ENCODE measurements around the gene NPAS2. TPM values are rescaled to one million over a fixed set of nuclear protein-coding genes. Genes with fewer than 3 reads are reported as not detected.

The NPAS2 gene
- total RNA-seq, 2 donors from 2014 or later: 29.2 to 50.8 TPM

DNA sequence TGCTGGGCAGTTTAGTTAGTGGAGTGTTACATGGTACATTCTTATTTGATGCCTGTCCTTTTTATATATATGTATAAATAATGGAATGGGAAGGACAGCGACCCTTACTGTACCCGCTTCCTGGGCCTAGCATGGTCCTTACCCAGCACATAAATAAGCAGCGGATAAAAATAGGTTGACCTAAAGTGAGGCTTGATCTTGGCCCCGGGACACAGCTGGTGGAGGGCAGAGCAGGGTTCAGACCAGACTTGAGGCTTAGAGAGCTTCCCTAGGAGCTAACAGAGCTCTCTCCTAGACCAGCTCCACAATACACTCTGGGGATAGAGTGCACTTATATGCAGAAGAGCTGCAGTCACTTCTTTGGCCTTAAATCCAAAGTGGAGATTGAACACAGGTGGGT is 135.3 kb downstream of the NPAS2 start:
- TF ChIP-seq, protein P1, sequence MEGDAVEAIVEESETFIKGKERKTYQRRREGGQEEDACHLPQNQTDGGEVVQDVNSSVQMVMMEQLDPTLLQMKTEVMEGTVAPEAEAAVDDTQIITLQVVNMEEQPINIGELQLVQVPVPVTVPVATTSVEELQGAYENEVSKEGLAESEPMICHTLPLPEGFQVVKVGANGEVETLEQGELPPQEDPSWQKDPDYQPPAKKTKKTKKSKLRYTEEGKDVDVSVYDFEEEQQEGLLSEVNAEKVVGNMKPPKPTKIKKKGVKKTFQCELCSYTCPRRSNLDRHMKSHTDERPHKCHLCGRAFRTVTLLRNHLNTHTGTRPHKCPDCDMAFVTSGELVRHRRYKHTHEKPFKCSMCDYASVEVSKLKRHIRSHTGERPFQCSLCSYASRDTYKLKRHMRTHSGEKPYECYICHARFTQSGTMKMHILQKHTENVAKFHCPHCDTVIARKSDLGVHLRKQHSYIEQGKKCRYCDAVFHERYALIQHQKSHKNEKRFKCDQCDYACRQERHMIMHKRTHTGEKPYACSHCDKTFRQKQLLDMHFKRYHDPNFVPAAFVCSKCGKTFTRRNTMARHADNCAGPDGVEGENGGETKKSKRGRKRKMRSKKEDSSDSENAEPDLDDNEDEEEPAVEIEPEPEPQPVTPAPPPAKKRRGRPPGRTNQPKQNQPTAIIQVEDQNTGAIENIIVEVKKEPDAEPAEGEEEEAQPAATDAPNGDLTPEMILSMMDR (IDR thresholded peaks at IDR 0.05): no peak
- ATAC-seq (ENCODE audit: insufficient number of reproducible peaks, low FRiP score, low read depth) (no peak), DNase-seq (ENCODE audit: low spot score) (no peak)

DNA sequence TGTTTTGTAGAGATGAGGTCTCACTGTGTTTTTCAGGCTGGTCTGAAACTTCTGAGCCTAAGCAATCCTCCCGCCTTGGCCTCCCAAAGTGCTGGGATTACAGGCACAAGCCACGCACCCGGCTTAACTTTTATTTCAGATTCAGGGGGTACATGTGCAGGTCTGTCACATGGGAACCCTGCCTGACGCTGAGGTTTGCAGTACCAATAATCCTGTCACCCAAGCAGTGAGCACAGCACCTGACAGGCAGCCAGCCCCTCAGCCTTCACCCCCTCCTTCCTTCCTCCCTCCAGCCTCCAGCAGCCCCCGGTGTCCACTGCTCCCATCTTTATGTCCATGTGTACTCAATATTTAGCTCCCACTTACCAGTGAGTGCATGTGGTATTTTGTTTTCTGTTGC is 136.1 kb downstream of the NPAS2 start:
- TF ChIP-seq, protein P1 (IDR thresholded peaks at IDR 0.05): no peak
- DNase-seq (ENCODE audit: low spot score) (no peak), ATAC-seq (ENCODE audit: insufficient number of reproducible peaks, low FRiP score, low read depth) (no peak)
- no peaks in the 10 kb centered on the region for H3K27me3 ChIP-seq (replicated peaks; ENCODE audit: insufficient read depth)
- peaks cover 4 to 19% of the 10 kb centered on the region in 2 donors for H3K4me1 ChIP-seq (ENCODE audit: control insufficient read depth in 1 of 2, low read depth in 2 of 2)
- no peaks in the 10 kb centered on the region for H3K36me3 ChIP-seq
- no peaks in the 10 kb centered on the region for H3K9me3 ChIP-seq
- H3K4me3 ChIP-seq: no peak overlapping the region
- no peak overlapping the region for H3K27ac ChIP-seq

More for the DNA sequence above, 135.3 kb downstream of the NPAS2 start:
- Histone ChIP-seq H3K4me1 (ENCODE audit: control insufficient read depth in 1 of 2, low read depth in 2 of 2) (peaks cover 4 to 19% of the 10 kb centered on the region in 2 donors), H3K27ac (no peak overlapping the region), H3K36me3 (no peaks in the 10 kb centered on the region), H3K27me3 (replicated peaks; ENCODE audit: insufficient read depth) (no peaks in the 10 kb centered on the region), H3K9me3 (no peaks in the 10 kb centered on the region), H3K4me3 (no peak overlapping the region)

DNA sequence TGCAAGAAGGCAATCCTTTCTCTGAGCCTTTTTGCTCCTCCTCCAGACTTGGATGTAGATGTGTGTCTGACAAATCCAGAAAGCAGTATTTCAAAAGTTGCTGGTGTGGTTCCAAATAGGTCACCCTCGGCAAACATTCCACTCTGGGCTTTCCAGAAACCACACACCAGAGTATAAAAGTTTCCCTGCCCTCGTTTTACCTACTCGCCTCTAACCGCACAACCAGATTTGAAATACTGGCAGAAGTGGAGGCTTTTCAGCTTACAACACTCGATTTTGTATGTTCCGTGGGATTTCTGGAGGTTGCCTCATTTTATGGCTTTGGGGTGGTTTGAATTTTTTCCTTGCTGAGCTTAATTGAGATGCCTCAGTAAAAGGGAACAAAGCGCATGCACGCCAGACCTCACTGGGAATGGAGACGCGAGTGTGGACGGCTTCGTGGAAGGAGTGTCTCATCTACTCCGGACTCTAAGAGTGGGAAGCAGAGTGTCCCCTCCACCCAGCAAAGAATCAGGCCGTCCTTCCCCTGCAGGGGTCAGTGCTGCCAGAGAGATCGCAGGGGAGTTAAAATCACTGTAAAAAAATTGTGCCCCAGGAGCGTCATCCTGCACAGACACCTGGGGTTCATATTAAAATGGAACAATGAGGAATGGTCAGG is 138.2 kb downstream of the NPAS2 start:
- Histone ChIP-seq H3K9me3 (no peaks in the 10 kb centered on the region), H3K36me3 (no peaks in the 10 kb centered on the region), H3K4me1 (ENCODE audit: control insufficient read depth in 1 of 2, low read depth in 2 of 2) (peaks cover 4 to 27% of the 10 kb centered on the region in 2 donors), H3K4me3 (peak overlapping the region; percentile 45), H3K27me3 (replicated peaks; ENCODE audit: insufficient read depth) (no peaks in the 10 kb centered on the region), H3K27ac (peak overlapping the region in 1 of 2 donors; percentile 44)
- DNase-seq (ENCODE audit: low spot score) (no peak), ATAC-seq (ENCODE audit: insufficient number of reproducible peaks, low FRiP score, low read depth) (peak; percentile 87)
- TF ChIP-seq, protein P1 (IDR thresholded peaks at IDR 0.05): no peak

DNA sequence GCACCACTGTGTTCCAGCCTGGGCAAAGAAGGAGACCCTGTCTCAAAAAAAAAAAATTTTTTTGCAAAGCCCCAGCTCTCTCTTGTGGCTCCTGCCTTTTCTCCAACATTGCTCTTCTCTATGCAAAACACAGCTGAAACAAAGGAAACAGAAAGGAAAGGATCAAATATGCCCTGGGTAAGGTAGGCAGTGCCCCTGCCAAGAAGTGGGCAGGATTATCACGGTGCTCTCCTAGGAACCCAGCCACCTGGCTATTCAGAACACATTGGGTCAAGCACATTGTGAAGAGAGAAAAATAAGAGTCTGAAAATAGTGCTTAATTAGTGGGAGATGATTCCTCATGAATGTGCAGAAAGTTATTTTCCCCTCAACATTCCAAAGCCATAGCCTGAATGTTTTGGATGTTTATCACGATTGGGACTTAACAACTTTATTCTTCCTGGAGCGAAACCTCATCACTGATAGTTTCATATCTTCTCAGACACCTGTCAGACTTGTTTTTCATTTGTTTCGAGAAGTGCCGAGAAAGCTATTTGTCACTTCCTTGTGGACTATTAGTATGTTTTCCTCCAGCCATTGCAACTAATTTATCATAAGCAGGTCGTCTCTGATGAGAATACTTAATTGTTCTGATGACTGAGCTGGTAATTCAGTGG is 139.4 kb downstream of the NPAS2 start:
- Histone ChIP-seq H3K9me3 (no peaks in the 10 kb centered on the region), H3K27me3 (replicated peaks; ENCODE audit: insufficient read depth) (no peaks in the 10 kb centered on the region), H3K36me3 (no peaks in the 10 kb centered on the region), H3K4me1 (ENCODE audit: control insufficient read depth in 1 of 2, low read depth in 2 of 2) (peaks cover 4 to 37% of the 10 kb centered on the region in 2 donors), H3K4me3 (no peak overlapping the region), H3K27ac (no peak overlapping the region)
- ATAC-seq (ENCODE audit: insufficient number of reproducible peaks, low FRiP score, low read depth) (no peak), DNase-seq (ENCODE audit: low spot score) (no peak)
- TF ChIP-seq, protein P1 (IDR thresholded peaks at IDR 0.05): no peak

DNA sequence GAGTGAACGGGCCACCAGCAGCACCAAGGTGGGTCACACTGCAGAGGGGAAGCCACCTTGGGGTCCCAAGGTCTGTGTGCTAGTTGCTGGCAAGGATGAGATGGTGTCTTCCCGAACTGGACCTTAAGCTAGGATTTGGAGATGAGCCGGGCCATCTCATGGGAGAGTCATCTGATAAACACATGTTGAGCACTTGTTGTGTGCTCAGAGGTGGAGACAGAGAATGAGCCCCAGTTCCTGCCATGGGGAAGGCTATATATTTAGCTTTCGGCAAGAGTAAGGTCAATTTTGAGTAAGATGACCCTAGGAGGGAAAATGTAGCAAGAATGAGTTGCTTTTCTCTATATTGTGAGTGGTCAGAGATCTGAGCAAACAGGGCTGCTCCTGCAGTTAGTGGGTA is 140.7 kb downstream of the NPAS2 start:
- Histone ChIP-seq H3K4me1 (ENCODE audit: control insufficient read depth in 1 of 2, low read depth in 2 of 2) (peaks cover 13 to 50% of the 10 kb centered on the region in 2 donors), H3K27ac (no peak overlapping the region), H3K9me3 (no peaks in the 10 kb centered on the region), H3K27me3 (replicated peaks; ENCODE audit: insufficient read depth) (no peaks in the 10 kb centered on the region), H3K36me3 (no peaks in the 10 kb centered on the region), H3K4me3 (no peak overlapping the region)
- DNase-seq (ENCODE audit: low spot score): no peak
- TF ChIP-seq, protein P1 (IDR thresholded peaks at IDR 0.05): no peak
- no peak for ATAC-seq (ENCODE audit: insufficient number of reproducible peaks, low FRiP score, low read depth)
